NAMALWA (cell line): Measurements from ENCODE around the gene CLEC3A.
A peak's percentile ranks its signal among the peaks of the same experiment; 100 is the strongest.
"Not testable (repeated sequence)": the region's sequence is repeated elsewhere in the genome, so short reads cannot be mapped to it uniquely, and the experiment has no call there.

Experiments used
- DNase-seq: peaks from one replicate; pipeline ENCODE4 v3.0.0-alpha.2; 2015; ENCODE audit warnings: low spot score

CLEC3A gene

GRCh38 chr16:78022347-78023060, at the start of gene CLEC3A:
TSS of gene CLEC3A (plus strand) at chr16:78022548. CDS start at chr16:78022627, 79 bp downstream.
- DNase-seq, result no peak

GRCh38 chr16:77974883-77975282, 47.5 kb upstream of the CLEC3A start:
- DNase-seq, result peak; percentile 17

GRCh38 chr16:77975942-77976341, 46.4 kb upstream of the CLEC3A start:
- no peak for DNase-seq

- DNase-seq, result no peak
These were observed 45.0 kb upstream of the CLEC3A start for GRCh38 chr16:77977339-77977738.

DNA sequence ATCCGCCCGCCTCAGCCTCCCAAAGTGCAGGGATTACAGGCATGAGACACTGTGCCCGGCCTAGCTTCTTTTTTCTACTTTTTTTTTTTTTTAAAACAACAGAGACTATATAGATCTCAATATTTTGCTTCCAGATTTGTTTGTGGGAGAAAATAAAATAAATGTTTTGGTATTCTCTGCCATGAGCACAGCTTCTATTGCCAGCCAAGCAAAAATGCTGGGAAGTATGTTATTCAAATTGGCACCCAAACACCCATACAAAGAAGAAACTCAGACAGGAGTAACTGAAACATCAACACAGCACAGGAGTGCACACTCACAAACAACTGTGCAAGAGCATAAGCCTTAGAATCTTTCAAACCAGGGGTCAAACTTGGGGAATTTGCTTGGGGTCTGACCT, 37.2 kb upstream of the CLEC3A start:
- DNase-seq, result no peak

DNA sequence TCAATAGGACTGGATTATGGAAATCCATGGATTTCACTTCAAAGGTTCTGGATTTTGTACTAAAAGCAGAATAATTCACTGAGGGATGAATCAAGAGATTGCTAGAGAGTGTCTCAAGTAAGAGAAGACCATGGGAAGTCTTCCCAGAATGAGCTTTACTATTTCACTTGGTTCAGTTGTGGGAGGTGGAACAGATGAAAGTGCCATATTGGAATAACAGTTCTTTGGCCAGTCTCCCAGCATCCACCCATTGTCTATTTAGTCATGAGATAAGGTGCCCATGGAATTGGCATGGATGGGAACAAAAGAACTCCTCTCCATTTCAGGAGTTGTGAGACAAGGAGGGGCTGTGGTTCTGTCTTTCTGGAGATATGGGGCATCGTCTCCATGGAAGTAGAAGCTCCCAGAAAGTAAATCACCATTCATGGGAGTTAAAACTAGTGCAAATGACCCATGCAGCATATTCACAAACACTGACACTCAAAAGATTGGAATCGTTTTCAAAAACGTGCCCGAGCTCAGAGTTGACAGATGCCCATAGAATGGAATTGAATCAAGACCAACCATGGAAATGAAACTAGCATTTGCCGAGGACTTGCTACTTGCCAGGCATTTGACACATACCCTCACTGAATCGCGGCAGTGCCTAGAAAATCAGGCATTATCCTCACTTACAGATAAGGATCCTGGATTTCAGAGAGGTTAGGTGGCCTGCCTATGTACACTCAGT, 36.2 kb upstream of the CLEC3A start:
- DNase-seq, result no peak

- DNase-seq, result no peak
These were observed 34.5 kb upstream of the CLEC3A start for GRCh38 chr16:77987810-77988209.

DNA sequence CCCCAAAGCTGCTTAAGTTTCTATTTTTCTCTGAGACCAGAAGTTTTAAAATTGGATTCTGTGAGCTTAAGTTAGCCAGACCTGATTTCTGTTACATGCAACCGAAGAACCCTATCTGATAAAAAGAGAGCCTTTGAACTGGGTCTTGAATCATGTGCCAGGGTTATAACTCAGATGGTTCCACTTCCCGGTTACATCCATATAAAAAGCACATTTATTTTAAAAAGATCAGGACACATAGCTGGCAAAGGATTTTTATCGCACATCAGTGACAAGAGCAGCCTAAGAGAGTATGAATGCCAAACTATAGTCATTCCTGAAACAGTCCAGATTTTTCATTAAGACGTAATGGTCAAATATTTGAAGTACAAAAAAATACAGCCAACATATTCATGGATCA, 32.5 kb upstream of the CLEC3A start:
- DNase-seq, result no peak

- DNase-seq, result no peak
These were observed 30.6 kb upstream of the CLEC3A start for GRCh38 chr16:77991701-77992100.

GRCh38 chr16:77992381-77992780, 30.0 kb upstream of the CLEC3A start:
- DNase-seq, result not testable (repeated sequence)

- no peak for DNase-seq
These were observed 29.0 kb upstream of the CLEC3A start for GRCh38 chr16:77993111-77993985.

DNA sequence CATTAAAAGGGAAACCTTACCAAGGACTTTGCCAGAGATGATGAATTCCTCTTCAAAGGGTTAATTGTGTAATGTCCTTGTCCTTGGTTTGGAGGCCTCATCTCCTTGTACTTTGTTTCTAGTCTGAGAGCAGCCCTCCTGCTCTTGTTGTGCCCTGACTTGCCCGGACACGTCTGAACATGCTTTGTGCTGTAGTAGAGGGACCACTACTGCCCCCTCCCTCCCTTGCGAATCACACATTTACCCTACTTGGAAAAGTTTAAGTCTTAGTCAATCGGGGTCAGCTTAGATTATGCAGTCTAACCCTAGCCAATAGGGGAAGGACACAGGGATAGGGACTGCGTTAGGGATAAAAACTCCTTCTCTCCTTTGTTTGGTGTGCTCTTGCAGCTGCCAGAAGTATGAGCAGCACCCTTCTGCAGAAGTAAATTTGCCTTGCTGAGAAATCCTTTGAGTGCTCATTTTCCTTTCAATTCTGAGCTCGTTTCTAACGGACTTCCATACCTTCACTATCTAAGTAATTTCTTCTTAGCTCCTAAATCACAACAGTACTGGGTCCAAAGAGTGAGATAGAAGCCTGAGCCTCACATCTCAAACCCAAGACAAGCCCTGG, 26.4 kb upstream of the CLEC3A start:
- no peak for DNase-seq

GRCh38 chr16:77998350-77999023, 23.9 kb upstream of the CLEC3A start:
- no peak for DNase-seq

DNA sequence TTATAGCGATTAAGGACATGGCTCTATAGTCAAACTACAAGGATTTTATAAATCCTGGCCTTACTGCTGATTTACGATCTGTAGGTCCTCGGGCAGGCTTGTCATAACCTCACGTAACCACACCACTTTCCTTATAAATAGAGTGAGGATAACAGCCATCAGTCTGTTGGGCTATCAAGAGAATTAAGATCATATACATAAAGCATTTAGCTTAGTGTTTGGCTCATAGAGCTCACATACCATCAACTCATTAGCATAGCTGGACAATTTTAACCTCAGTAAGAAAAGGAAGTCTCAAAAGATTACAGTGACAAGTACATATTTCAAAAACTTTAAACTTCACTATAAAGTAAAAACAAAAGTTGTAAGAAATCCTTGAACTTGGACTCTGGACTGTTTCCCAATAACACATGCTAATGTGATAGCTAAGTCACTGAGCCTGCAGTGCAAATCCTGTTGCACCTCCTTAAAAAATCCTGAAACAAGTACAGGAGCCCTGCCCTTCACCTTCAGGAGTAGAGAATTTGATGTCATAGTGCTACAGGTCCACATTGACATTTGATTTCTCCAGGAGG, 20.8 kb upstream of the CLEC3A start:
- no peak for DNase-seq

GRCh38 chr16:78002915-78003538, 19.3 kb upstream of the CLEC3A start:
- peak; percentile 90 for DNase-seq

- no peak for DNase-seq
These were observed 17.8 kb upstream of the CLEC3A start for GRCh38 chr16:78004517-78004916.

DNA sequence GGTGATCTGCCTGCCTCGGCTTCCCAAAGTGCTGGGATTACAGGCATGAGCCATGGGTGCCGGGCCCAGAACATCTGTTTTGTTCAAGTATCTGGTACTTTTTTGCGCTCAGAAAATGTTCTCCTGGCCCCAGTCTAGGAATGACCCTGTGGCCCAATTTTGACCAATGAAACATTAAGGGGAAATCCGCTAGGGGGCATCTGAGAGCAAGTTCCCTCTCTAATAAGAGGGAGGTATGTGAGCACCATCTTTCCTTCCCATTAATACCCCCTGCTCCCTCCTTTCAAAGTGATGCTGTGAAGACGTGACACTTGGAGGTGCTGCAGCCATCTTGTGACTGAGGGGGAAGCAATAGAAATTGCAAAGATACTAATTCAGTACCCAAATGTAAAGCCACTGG, 16.5 kb upstream of the CLEC3A start:
- peak; percentile 44 for DNase-seq

GRCh38 chr16:78007121-78007520, 15.2 kb upstream of the CLEC3A start:
- no peak for DNase-seq

- no peak for DNase-seq
These were observed 1.8 kb downstream of the CLEC3A start for GRCh38 chr16:78024159-78024558.

- DNase-seq, result no peak
These were observed 3.3 kb downstream of the CLEC3A start for GRCh38 chr16:78025631-78026030.

- no peak for DNase-seq
These were observed 5.7 kb downstream of the CLEC3A start for GRCh38 chr16:78028018-78028417.
